GM18505 (cell line): ENCODE results near the gene ATG9B.

Source experiments
- ATAC-seq: cut with Tn5 transposase; IDR thresholded peaks from one replicate; pipeline ENCODE4 v1.9.1; 2021; ENCODE audit not compliant: unreplicated experiment
- POLR2A ChIP-seq: IDR thresholded peaks from 4 replicates; pipeline ENCODE4 v1.6.1; 2011; ENCODE audit warnings: borderline replicate concordance; ENCODE audit not compliant: insufficient read depth, insufficient read length; ENCODE audit errors: extremely low read depth

ATG9B gene

GRCh38 chr7:150966002-150966401 is 58.3 kb downstream of the ATG9B start:
- no peak for TF ChIP-seq POLR2A
- no peak for ATAC-seq

- no peak for TF ChIP-seq POLR2A
- no peak for ATAC-seq
These were observed 58.9 kb downstream of the ATG9B start for GRCh38 chr7:150965273-150965830.
